GM18951 (cell line): Measurements from ENCODE around the gene B4GALT1.
"Not testable (repeated sequence)": the region's sequence is repeated elsewhere in the genome, so short reads cannot be mapped to it uniquely, and the experiment has no call there.

Experiments
- POLR2A ChIP-seq: IDR thresholded peaks from 4 replicates; pipeline ENCODE4 v1.6.1; 2011; ENCODE audit warnings: mild to moderate bottlenecking; ENCODE audit not compliant: insufficient read length, insufficient read depth; ENCODE audit errors: extremely low read depth
- in situ Hi-C: fragments of 300-500 bp; cut with MboI; formaldehyde crosslinking; loops from one replicate; pipeline ENCODE4 v1.12.0; 2022; ENCODE audit warnings: low sequenced_read_pairs, mixed read lengths, inconsistent platforms; ENCODE audit not compliant: unreplicated experiment

Gene B4GALT1

DNA sequence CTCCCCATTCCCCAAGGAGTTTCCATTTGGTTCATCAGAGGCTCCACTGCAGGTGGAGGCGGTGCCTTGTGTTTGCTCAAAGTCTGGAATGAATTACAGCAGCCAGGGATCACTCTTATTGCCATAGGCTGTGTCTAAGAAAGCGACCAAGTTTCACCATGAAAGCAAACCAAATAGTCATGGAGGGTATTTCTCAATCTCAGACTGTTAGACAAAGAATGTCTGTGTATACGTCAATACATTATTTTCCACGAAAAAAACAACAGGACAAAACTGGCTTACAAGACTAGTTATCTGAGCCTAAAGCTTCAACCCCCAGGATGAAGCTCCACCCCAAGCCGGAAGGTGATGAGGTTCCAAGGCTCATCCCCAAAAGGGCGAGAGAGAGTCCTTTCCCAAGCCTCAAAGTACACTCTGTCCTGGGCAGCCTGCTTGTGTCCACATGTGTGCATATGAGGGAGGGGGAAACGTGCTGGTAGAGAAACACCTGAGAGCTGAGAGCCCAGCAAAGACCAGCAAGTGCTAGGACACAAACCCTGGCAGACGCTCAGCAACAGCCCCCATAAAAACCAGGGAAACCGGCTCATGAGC, 4.3 kb downstream of the B4GALT1 start:
- in situ Hi-C loops, result no loop called here
- no peak for TF ChIP-seq POLR2A

DNA sequence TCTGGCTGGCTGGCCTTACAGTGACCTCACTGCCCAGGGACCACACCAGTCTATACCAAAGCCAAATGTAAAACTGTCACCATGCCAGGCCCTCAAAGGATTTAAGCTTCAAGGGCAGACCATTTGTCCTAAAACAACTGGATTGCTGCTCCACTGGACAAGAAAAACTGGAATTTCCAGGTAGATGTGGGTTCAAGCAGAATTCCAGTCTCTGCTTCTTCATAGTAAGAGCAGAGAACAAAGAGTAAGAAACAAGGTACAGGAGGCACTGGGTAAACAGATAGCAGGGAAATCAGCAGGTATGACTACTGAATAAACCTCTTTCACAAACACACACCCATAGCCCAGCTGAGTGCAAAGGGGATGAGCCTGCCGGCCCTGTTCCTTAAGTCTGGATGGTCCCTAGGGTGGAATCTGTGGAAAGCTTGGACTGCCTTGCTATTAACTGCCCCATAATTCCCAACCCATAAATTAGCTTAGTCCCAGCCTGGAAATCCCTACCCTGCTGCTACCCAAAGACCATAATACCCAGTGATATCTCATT, 5.5 kb downstream of the B4GALT1 start:
- in situ Hi-C loops, result no loop called here
- TF ChIP-seq POLR2A, result no peak

DNA sequence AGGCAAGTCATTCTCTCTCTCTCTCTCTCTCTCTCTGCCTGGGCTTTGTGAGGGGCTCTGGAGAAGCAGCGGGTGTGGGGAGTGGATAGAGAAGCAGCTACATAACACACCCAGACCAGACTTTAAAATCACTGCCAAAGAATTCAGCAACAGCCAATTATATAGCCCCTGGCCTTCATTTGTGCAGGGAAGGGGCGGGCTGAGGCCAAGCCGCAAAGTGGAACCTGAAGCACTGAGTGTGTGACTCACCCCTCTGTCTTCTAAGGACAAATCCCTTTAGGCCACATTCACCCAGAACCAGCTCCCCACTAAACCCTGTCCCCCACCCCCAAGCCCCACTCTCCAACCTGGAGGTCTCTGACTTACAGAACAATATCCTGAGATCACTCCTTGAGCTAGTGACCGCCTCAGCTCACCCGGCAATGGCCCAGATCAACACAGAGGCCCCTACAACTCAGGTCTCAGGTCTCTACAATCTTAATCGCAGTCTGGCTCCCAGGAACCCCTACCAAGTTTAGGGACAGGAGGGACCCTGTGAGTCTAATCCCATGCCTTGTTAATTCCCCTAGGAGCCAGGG, 6.0 kb downstream of the B4GALT1 start:
- in situ Hi-C loops, result no loop called here
- TF ChIP-seq POLR2A, result no peak

DNA sequence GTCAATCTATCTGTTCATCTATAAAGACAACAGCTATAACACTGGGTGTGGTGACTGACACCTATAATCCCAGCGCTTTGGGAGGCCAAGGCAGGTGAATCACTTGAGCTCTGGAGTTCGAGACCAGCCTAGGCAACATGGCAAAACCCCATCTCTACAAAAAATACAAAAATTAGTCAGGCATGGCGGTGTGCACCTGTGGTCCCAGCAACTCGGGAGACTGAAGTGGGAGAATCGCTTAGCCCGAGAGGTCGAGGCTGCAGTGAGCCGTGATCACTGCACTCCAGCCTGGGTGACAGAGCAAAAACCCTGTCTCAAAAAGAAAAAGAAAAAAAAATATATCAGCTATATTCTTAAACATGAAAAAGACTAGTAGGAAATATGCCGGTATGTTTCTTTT, 6.7 kb downstream of the B4GALT1 start:
- peak; percentile 1 for TF ChIP-seq POLR2A
- in situ Hi-C loops, result not testable (repeated sequence)

DNA sequence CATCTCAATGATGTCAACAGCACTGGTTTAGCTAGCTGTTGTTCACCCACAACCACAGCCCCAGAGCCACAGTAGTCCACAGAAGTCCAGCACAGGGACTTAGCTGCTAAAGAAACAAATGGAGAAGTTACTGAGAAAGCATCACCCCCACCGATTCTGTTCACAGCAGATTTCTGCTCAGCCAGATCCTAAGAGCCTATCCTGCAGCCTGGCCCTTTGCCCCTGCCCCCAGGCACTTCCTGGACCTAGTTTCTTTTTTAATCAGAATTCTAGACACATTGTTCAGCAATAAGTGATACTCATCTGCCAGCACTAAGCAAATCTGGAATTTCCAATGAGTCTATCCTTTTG, 7.4 kb downstream of the B4GALT1 start:
- TF ChIP-seq POLR2A, result no peak
- in situ Hi-C loops, result no loop called here

DNA sequence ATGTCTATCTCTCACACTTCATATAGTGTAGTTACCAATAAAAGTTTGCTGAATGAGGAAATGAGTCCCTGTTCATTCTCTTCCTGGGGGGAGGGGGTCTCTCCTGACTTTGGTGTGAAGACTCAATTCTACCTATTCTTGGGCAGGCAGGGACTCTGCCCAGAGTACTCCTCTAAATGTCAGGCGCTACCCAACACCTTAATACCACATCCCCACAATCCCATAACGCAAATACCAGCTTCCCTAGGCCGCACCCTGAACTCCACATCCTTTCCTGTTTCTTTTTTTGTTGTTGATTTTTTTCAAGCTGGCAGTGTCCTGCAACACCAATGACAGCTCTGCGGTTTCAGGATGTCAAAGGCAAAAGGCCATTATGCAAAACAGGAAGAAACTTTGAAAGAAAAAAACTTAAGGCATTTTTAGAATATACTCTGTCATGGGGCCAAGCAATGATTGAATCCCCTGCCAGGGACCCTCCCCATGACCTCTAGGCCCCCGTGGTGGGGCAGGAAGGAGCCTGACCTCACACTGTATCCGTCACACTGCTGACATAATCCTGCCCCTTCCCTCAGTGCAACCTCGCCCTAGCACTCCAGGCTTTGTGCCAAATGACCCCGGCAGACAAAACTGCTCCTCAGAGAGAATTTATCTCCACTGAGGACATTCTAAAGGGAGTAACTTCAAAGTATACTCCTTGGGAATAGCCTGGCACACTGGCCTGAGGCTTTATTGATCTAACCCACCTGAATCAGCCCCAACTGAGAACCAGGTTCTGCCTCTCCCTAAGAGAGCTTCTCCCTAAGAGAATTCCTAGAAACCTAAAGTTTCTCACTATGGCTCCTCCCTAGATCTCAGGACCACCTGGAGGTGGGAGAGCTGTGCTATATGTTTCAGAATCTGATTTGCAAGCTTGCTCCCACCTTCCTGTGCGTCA, 8.0 kb downstream of the B4GALT1 start:
- in situ Hi-C loops, result no loop called here
- no peak for TF ChIP-seq POLR2A

DNA sequence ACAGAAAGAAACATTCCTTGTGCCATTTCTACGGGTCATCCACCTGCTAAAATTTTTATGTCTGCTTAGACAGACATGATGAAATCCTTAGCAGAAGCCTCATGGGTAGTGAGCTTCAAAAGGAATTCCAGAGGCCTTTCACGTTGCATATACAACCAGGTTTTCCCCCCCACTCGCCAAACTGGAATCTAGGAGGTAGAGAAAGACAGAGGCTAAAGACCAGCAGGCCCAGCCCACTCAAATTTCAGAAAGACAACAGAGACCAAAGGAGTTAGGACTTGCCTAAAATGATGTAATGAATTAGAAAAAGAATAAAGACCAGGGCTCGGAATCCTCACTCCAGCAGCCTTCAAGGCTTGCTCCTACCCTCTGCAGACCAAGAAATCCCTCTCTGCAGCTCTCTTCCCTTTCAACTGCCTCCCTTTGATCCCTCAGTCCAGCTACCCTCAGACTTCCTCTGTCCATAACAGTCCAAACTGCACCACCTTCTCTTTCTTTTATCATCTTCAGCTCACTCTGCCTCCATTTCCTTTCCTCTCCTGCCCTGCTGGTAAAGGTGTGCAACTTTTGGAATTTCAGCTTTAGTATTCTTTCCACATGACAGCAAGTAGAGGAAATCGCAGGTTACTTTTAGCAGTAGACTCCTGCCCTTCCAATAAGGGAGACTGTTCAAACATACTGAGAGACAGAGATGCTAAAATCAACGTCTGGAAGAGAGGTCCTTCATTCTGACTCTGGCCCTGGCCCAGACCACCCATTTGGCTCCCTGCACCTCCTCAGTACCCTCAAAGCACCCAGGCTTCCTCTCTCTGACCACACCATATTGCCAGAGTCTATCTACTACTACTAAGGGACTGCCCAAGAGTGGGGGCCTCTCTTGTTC, 8.9 kb downstream of the B4GALT1 start:
- in situ Hi-C loops, result no loop called here
- no peak for TF ChIP-seq POLR2A

DNA sequence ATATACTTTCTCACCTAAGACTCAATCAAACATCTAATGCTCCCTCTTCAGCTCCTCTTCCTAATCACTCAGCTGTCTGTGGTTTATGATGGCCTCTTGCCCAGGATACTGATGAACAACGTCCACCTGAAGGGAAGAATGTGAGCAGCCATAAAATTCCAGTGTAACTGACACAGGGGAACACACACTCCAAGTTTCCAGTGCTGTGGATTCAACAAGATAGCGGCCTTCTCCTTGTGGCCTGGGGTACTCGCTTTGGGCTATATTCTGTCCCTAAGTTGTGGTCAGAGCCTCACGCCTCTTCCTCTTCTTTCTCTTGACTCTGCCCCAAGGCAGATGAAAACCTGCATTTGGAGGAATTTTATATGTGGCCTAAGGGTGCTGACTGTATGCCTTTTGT, 11.7 kb downstream of the B4GALT1 start:
- in situ Hi-C loops, result no loop called here
- no peak for TF ChIP-seq POLR2A

DNA sequence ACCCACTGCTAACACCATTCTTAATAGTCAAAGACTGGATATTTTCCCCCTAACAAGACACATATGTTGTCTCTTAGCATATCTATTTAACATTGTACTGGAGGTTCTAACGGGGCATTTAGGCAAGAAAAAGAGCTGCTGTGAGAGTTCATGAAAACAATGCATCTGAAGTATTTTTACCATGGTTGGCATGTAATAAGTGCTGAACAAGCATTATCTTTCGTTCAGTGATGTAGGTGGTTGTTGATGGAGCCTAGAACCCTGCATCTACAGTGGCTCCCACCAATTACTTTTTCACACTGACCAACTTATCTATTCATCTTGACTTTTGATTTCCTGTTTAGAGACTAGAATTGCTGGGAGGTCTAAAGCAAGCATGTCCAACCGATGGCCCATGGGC, 12.8 kb downstream of the B4GALT1 start:
- no peak for TF ChIP-seq POLR2A
- in situ Hi-C loops, result no loop called here

DNA sequence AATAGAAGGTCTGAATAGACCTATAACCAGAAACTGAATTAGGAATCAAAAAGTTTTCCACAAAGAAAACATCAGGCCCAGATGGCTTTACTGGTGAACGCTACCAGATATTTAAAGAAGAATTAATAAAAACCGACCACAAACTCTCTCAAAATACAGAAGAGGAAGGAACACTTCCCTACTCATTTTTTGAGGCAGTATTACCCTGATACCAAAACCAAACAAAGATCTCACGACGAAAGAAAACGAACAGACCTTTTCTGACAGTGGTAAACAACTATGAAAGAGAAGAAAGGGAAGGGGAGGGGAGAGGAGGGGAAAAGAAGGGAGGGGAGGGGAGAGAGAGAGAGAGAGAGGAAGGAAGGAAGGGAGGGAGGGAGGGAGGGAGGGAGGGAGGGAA, 13.5 kb downstream of the B4GALT1 start:
- in situ Hi-C loops, result no loop called here
- TF ChIP-seq POLR2A, result no peak

DNA sequence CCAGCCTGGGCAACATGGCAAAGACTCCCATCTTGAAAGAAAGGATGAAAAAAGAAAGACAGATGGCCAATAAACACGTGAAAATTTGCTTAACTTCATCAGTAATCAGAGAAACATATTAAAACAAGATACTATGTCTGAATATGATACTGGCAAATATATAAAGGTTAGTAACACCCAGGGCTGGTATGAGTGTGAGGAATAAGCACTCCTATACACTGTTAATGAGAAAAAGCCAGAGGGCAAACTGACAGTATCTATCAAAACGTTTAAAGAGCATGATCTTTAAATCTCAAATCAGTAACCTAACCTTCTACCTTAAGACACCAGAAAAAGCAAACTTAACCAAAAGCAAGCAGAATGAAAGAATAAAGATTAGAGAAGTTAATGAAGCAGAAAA, 14.1 kb downstream of the B4GALT1 start:
- in situ Hi-C loops, result no loop called here
- no peak for TF ChIP-seq POLR2A

DNA sequence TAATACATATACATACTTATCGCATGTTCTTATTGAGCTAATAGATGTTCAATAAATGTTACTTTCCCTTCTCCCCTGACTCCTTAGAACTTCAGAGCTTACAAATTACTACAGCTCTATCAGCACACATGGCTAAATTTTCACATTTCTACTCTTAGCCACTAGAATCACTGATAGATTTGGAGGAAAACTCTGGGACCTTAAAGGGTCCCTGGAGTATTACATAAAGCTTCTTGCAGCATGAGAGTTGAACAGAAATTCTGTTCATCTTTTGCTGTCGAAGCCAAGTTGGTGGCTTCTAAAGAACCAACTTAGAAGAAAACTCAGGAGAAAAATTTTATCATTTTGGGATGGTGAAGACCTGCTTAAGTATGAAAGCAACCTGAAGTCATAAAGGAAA, 15.5 kb downstream of the B4GALT1 start:
- in situ Hi-C loops, result no loop called here
- no peak for TF ChIP-seq POLR2A
